Keratinocyte (primary cell): ENCODE data around the gene SNX13. TPM values are rescaled to one million over a fixed set of nuclear protein-coding genes. Genes with fewer than 3 reads are reported as not detected.
"Not testable (repeated sequence)": the region's sequence is repeated elsewhere in the genome, so short reads cannot be mapped to it uniquely, and the experiment has no call there.

ENCODE experiments used
- DNase-seq: peaks from one replicate; pipeline ENCODE4 v3.0.0-alpha.2; 2011; ENCODE audit warnings: low read depth, missing footprints, low spot score
- FAIRE-seq: peaks from 2 replicates; lab custom pipeline; 2011; peaks lifted over from hg19 to GRCh38; lab: Jason Lieb, UNC
- H2AFZ ChIP-seq: 2 replicates; pipeline ENCODE4 v1.6.0; 2012; ENCODE audit warnings: low read length, control low read depth, inconsistent platforms; ENCODE audit not compliant: control insufficient read depth
- H3K27ac ChIP-seq: 2 replicates; pipeline ENCODE4 v1.5.1; 2011; ENCODE audit warnings: low read length; ENCODE audit not compliant: control insufficient read depth, insufficient read depth
- H3K27me3 ChIP-seq: 3 replicates; pipeline ENCODE4 v1.6.0; 2011; ENCODE audit warnings: low read length; ENCODE audit not compliant: control insufficient read depth, insufficient read depth; ENCODE audit errors: extremely low read depth
- H3K36me3 ChIP-seq, 2 experiments: 2 replicates in 1 of 2; 3 replicates in 1 of 2; pipeline ENCODE4 v1.5.1; 2011; ENCODE audit warnings: low read length in 2 of 2, mild to moderate bottlenecking in 1 of 2; ENCODE audit not compliant: control insufficient read depth in 2 of 2, insufficient read depth in 2 of 2; ENCODE audit errors: extremely low read depth in 1 of 2
- H3K4me1 ChIP-seq: 3 replicates; pipeline ENCODE4 v1.5.1; 2011; ENCODE audit warnings: low read length; ENCODE audit not compliant: control insufficient read depth, insufficient read depth; ENCODE audit errors: extremely low read depth
- H3K4me2 ChIP-seq: 3 replicates; pipeline ENCODE4 v1.6.0; 2011; ENCODE audit warnings: low read depth, low read length; ENCODE audit not compliant: control insufficient read depth, insufficient read depth; ENCODE audit errors: extremely low read depth
- H3K4me3 ChIP-seq, 3 experiments: fragments of 200-600 bp in 1 of 3; sonication (generic) in 1 of 3; 2 replicates in 2 of 3; 3 replicates in 1 of 3; pipeline ENCODE4 v1.5.1; 2011 to 2016; ENCODE audit warnings: low read length in 3 of 3, mild to moderate bottlenecking in 3 of 3, control low read depth in 2 of 3, inconsistent platforms in 1 of 3, low read depth in 1 of 3, mixed read lengths in 1 of 3, mixed run types in 1 of 3, moderate library complexity in 1 of 3; ENCODE audit not compliant: control insufficient read depth in 2 of 3, insufficient read depth in 2 of 3; ENCODE audit errors: extremely low read depth in 1 of 3
- H3K79me2 ChIP-seq: 2 replicates; pipeline ENCODE4 v1.6.0; 2012; ENCODE audit warnings: low read length; ENCODE audit not compliant: control insufficient read depth, insufficient read depth
- H3K9ac ChIP-seq: 3 replicates; pipeline ENCODE4 v1.6.0; 2011; ENCODE audit warnings: low read length; ENCODE audit not compliant: control insufficient read depth, insufficient read depth; ENCODE audit errors: extremely low read depth
- H3K9me1 ChIP-seq: 3 replicates; pipeline ENCODE4 v1.6.0; 2011; ENCODE audit warnings: low read length; ENCODE audit not compliant: control insufficient read depth, insufficient read depth; ENCODE audit errors: extremely low read depth
- H3K9me3 ChIP-seq: 2 replicates; pipeline ENCODE4 v1.5.1; 2012; ENCODE audit warnings: low read depth, low read length; ENCODE audit not compliant: control insufficient read depth
- H4K20me1 ChIP-seq: 3 replicates; pipeline ENCODE4 v1.6.0; 2011; ENCODE audit warnings: low read length; ENCODE audit not compliant: control insufficient read depth, insufficient read depth; ENCODE audit errors: extremely low read depth
- CTCF ChIP-seq, 3 experiments: IDR thresholded peaks in 1 of 3; conservative IDR thresholded peaks in 1 of 3; optimal IDR thresholded peaks in 1 of 3; 2 replicates in 2 of 3; 3 replicates in 1 of 3; pipeline versions ENCODE3 to v1.5.1; 2011; ENCODE audit warnings: low read length in 3 of 3, mild to moderate bottlenecking in 3 of 3, moderate library complexity in 2 of 3, control low read depth in 1 of 3, inconsistent platforms in 1 of 3; ENCODE audit not compliant: insufficient read depth in 2 of 3; ENCODE audit errors: extremely low read depth in 1 of 3
- EZH2 ChIP-seq: IDR thresholded peaks from one replicate; pipeline ENCODE4 v1.6.1; 2012; ENCODE audit warnings: inconsistent platforms, mild to moderate bottlenecking, low read length, moderate library complexity
- dilution Hi-C: fragments of 300-500 bp; cut with MboI; formaldehyde crosslinking; loops from one replicate; pipeline ENCODE4 v1.7.0; 2020; ENCODE audit warnings: low sequenced_read_pairs; ENCODE audit not compliant: extremely low pct_ligation_motif_present
- polyA plus RNA-seq, 5 experiments: library from polyadenylated mRNA; depleted of rRNA in 3 of 5; stranded (reverse) in 3 of 5; stranded (forward) in 1 of 5; unstranded in 1 of 5; fragments of >200 nt; gene quantifications; 1 replicate in 1 of 5; 2 replicates in 3 of 5; 3 replicates in 1 of 5; pipeline versions ENCODE4 v1.2.1 to v1.2.3, GENCODE V29; 2011 to 2012; ENCODE audit warnings: missing spikeins in 2 of 5, low read depth in 1 of 5, low replicate concordance in 1 of 5

The SNX13 gene
- polyA plus RNA-seq, 1 donor (not counting 4 experiments of a cell fraction or from before 2014, with no cell fraction given), result 22.6 TPM

DNA sequence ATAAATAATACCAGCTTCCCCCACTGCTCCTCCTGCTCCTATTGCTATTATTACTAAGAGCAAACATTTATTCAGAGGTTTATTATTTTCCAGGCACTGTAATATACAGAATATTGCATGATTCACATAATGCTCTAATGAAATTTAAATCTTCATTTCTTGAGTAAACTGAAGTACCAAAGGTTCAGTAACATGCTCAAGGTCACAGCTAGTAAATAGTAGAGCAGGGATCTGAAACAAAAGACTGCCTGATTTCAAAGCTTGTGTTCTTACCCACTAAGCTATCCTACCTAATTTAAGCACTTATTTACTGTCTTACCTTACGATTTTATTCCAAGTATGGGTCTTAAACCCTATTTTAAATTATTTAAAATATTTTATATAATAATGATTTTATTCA lies 126.2 kb downstream of the SNX13 start:
- Histone ChIP-seq H3K4me3 (no peak overlapping the region), H3K27ac (no peak overlapping the region), H2AFZ (no peak overlapping the region), H3K4me2 (no peak overlapping the region), H3K9ac (no peak overlapping the region), H3K36me3 (no peaks in the 10 kb centered on the region), H3K4me1 (no peaks in the 10 kb centered on the region), H3K9me3 (no peaks in the 10 kb centered on the region), H3K9me1 (no peaks in the 10 kb centered on the region), H4K20me1 (no peaks in the 10 kb centered on the region), H3K27me3 (no peaks in the 10 kb centered on the region), H3K79me2 (no peaks in the 10 kb centered on the region)
- TF ChIP-seq CTCF (optimal IDR thresholded peaks at IDR 0.05 in 1 of 3, IDR thresholded peaks at IDR 0.05 in 1 of 3, conservative IDR thresholded peaks at IDR 0.05 in 1 of 3; ENCODE audit: extremely low read depth in 1 of 3, insufficient read depth in 2 of 3, low read length in 3 of 3), result no peak
- TF ChIP-seq EZH2, result no peak
- dilution Hi-C loops, result no loop called here
- DNase-seq (no peak), FAIRE-seq (no peak)

DNA sequence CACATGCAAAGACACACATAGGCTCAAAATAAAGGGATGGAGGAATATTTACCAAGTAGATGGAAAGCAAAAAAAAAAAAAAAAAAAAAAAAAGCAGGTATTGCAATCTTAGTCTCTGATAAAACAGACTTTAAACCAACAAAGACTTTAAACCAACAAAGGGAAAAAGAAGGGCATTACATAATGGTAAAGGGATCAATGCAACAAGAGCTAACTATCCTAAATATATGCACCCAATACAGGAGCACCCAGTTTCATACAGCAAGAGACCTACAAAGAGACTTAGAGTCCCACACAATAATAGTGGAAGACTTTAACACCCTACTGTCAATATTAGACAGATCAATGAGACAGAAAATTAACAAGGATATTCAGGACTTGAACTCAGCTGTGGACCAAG lies 131.1 kb downstream of the SNX13 start:
- H4K20me1 ChIP-seq, H3K9me1 ChIP-seq, H3K79me2 ChIP-seq, FAIRE-seq, H2AFZ ChIP-seq, dilution Hi-C loops, H3K36me3 ChIP-seq, H3K27me3 ChIP-seq, H3K9me3 ChIP-seq, DNase-seq, H3K4me1 ChIP-seq, H3K4me2 ChIP-seq, H3K4me3 ChIP-seq, H3K27ac ChIP-seq, H3K9ac ChIP-seq: not testable (repeated sequence)

DNA sequence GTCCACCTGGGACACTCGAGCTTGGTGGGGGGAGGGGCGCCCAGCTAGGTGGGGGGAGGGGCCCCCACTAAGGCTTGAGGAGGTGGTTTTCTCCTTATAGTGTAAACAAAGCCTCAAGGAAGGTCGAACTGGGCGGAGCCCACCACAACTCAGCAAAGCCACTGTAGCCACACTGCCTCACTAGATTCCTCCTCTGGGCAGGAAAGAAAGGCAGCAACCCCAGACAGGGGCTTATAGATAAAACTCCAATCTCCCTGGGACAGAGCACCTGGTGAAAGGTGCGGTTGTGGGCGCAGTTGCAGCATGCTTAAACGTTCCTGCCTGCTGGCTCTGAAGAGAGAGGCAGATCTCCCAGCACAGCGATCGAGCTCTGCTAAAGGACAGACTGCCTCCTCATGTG lies 133.1 kb downstream of the SNX13 start:
- H3K36me3 ChIP-seq, result peaks cover 0 to 2% of the 10 kb centered on the region in 2 experiments

More for the DNA sequence above, 133.1 kb downstream of the SNX13 start:
- H3K9me3 ChIP-seq, result no peaks in the 10 kb centered on the region
- TF ChIP-seq EZH2 (no peak), CTCF (optimal IDR thresholded peaks at IDR 0.05 in 1 of 3, IDR thresholded peaks at IDR 0.05 in 1 of 3, conservative IDR thresholded peaks at IDR 0.05 in 1 of 3; ENCODE audit: extremely low read depth in 1 of 3, insufficient read depth in 2 of 3, low read length in 3 of 3) (no peak)
- DNase-seq, result no peak
- no peaks in the 10 kb centered on the region for H3K79me2 ChIP-seq
- H3K27ac ChIP-seq, result no peak overlapping the region
- H3K4me2 ChIP-seq, result no peak overlapping the region
- no peaks in the 10 kb centered on the region for H3K9me1 ChIP-seq
- no peaks in the 10 kb centered on the region for H3K4me1 ChIP-seq
- H2AFZ ChIP-seq, result no peak overlapping the region
- H3K9ac ChIP-seq, result no peak overlapping the region
- no peak for FAIRE-seq
- H3K4me3 ChIP-seq, result no peak overlapping the region
- dilution Hi-C loops, result no loop called here
- H4K20me1 ChIP-seq, result no peaks in the 10 kb centered on the region
- no peaks in the 10 kb centered on the region for H3K27me3 ChIP-seq
